GM20000 (cell line): ENCODE data around the gene SYNGAP1.
"Not testable (repeated sequence)": the region's sequence is repeated elsewhere in the genome, so short reads cannot be mapped to it uniquely, and the experiment has no call there.

Source experiments
- DNase-seq: peaks from one replicate; pipeline ENCODE4 v3.0.0; 2012; ENCODE audit warnings: low spot score
- CTCF ChIP-seq: IDR thresholded peaks from 2 replicates; pipeline ENCODE4 v1.5.1; 2012; ENCODE audit warnings: mild to moderate bottlenecking, control low read depth; ENCODE audit errors: extremely low read depth, missing control alignments

Gene SYNGAP1

GRCh38 chr6:33419580-33420490, at the start of gene SYNGAP1:
SYNGAP1 (plus strand) TSS chr6:33420065; CDS start chr6:33420265, 200 bp downstream.
- DNase-seq, result no peak
- TF ChIP-seq CTCF, result no peak

- not testable (repeated sequence) for DNase-seq
Measured at GRCh38 chr6:33371901-33372300, 48.0 kb upstream of the SYNGAP1 start.

GRCh38 chr6:33372526-33373123, 47.2 kb upstream of the SYNGAP1 start:
- TF ChIP-seq CTCF, result no peak
- DNase-seq, result no peak

GRCh38 chr6:33373960-33374910, 45.6 kb upstream of the SYNGAP1 start:
- TF ChIP-seq CTCF, result no peak
- no peak for DNase-seq

- TF ChIP-seq CTCF, result no peak
- no peak for DNase-seq
Measured at GRCh38 chr6:33375143-33375671, 44.7 kb upstream of the SYNGAP1 start.

- TF ChIP-seq CTCF, result no peak
- no peak for DNase-seq
Measured at GRCh38 chr6:33377171-33377570, 42.7 kb upstream of the SYNGAP1 start.

GRCh38 chr6:33379184-33379583, 40.7 kb upstream of the SYNGAP1 start:
- not testable (repeated sequence) for DNase-seq
